Right lobe of liver (tissue), 6 donors: ENCODE results near the gene PLA2G4A. TPM values are rescaled to one million over a fixed set of nuclear protein-coding genes. Genes with fewer than 3 reads are reported as not detected.

Source experiments
- ATAC-seq, 4 donors: fragments of 200-7000 bp; cut with Tn5 transposase; one replicate each; pipeline ENCODE4 v1.9.1; 2020; ENCODE audit warnings: mild to moderate bottlenecking in 4 of 4, moderate library complexity in 4 of 4
- DNase-seq, 3 donors: peaks; one replicate each; pipeline ENCODE4 v3.0.0-alpha.2; 2020
- H3K27ac ChIP-seq, 3 donors: fragments of 200-600 bp; one replicate each; pipeline ENCODE4 v1.8.0; 2022
- H3K27me3 ChIP-seq, 2 donors: fragments of 200-600 bp; one replicate each; pipeline ENCODE4 v1.8.0; 2022
- H3K36me3 ChIP-seq, 4 donors: fragments of 200-600 bp; sonication (generic) in 1 of 4; one replicate each; pipeline versions ENCODE4 v1.5.1 to v1.8.0; 2017 to 2022; ENCODE audit warnings: control low read depth in 1 of 4
- H3K4me1 ChIP-seq, 4 donors: fragments of 200-600 bp; sonication (generic) in 1 of 4; one replicate each; pipeline versions ENCODE4 v1.5.1 to v1.8.0; 2017 to 2022; ENCODE audit warnings: control low read depth in 1 of 4
- H3K4me3 ChIP-seq, 3 donors: fragments of 200-600 bp; one replicate each; pipeline ENCODE4 v1.8.0; 2022
- H3K9me3 ChIP-seq, 4 donors: fragments of 200-600 bp; sonication (generic) in 1 of 4; one replicate each; pipeline versions ENCODE4 v1.5.1 to v1.8.0; 2017 to 2022; ENCODE audit warnings: control low read depth in 1 of 4
- POLR2A ChIP-seq: fragments of 450-650 bp; IDR thresholded peaks from one replicate; pipeline ENCODE4 v1.6.1; 2017; ENCODE audit warnings: antibody characterized with exemption, mild to moderate bottlenecking
- WGBS: methylation state at CpG from one replicate; pipeline ENCODE4 v1.1.6; 2018; ENCODE audit warnings: low coverage, low lambda C conversion rate; ENCODE audit not compliant: insufficient coverage; ENCODE audit errors: missing lambda C conversion rate; 5-methylcytosine and 5-hydroxymethylcytosine counted together
- intact Hi-C, 2 donors: fragments of 100-400 bp; cut with DNase I; formaldehyde crosslinking; loops; one replicate each; pipeline versions ENCODE4 v1.11.2 to v1.14.1; 2022
- total RNA-seq, 6 experiments: library from RNA; depleted of rRNA in 2 of 6; stranded (reverse); fragments of >200 nt in 2 of 6; fragmentation: NEBNext Ultra II Directional in 3 of 6; extraction: Animal tissue kit (Norgen Biotek cat#: 25700) in 3 of 6; gene quantifications; one replicate each; pipeline versions ENCODE4 v1.1.0 to v1.2.4, GENCODE V29; 2016 to 2023
- TF ChIP-seq, protein P1 (sequence below), 4 donors: fragments of 200-600 bp in 3 of 4; fragments of 450-650 bp in 1 of 4; IDR thresholded peaks; one replicate each; pipeline versions ENCODE4 v1.5.1 to v1.8.0; 2016 to 2022; ENCODE audit warnings: antibody characterized with exemption in 4 of 4, mild to moderate bottlenecking in 2 of 4
- donor health status: DM: no; HTN: yes; CAD: no.
- donor health status: DM: no; HTN: no; CAD: no.
- donor health status: DM: no; HTN: no; CAD: no.
- donor health status: DM: no; HTN: yes; CAD: no.
- donor health status: DM: no; HTN: yes; CAD: no.

The PLA2G4A gene
- total RNA-seq, 6 experiments from 2014 or later: 0.12 to 1.7 (median 0.98) TPM

DNA sequence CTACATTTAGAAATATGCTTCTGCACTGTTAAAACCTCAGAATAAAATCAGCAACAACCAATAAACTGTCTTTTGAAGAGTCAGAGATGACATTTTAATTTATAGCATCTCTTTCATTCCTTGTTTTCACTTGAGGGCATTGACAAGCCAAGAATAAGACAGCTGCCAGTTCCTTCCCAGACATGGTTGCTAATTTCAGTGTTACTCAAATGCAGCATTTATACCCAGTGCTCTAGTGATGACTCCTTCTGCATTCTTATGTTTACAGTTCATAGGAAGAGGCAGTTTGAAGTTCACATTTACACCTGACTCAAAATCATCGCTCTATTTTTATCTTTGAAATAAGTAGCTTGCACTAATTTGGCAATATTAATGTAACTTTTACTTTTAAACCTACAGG lies 44.9 kb downstream of the PLA2G4A start:
- no peak for ATAC-seq
- H3K4me1 ChIP-seq: no peaks in the 10 kb centered on the region
- TF ChIP-seq POLR2A: no peak
- TF ChIP-seq, protein P1, sequence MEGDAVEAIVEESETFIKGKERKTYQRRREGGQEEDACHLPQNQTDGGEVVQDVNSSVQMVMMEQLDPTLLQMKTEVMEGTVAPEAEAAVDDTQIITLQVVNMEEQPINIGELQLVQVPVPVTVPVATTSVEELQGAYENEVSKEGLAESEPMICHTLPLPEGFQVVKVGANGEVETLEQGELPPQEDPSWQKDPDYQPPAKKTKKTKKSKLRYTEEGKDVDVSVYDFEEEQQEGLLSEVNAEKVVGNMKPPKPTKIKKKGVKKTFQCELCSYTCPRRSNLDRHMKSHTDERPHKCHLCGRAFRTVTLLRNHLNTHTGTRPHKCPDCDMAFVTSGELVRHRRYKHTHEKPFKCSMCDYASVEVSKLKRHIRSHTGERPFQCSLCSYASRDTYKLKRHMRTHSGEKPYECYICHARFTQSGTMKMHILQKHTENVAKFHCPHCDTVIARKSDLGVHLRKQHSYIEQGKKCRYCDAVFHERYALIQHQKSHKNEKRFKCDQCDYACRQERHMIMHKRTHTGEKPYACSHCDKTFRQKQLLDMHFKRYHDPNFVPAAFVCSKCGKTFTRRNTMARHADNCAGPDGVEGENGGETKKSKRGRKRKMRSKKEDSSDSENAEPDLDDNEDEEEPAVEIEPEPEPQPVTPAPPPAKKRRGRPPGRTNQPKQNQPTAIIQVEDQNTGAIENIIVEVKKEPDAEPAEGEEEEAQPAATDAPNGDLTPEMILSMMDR (IDR thresholded peaks at IDR 0.05): no peak
- no peak overlapping the region for H3K27ac ChIP-seq
- no peaks in the 10 kb centered on the region for H3K27me3 ChIP-seq
- no peaks in the 10 kb centered on the region for H3K9me3 ChIP-seq
- intact Hi-C loops: no loop called here
- 69% methylated on average over 1 of the region's 1 CpG for WGBS
- no peak overlapping the region for H3K4me3 ChIP-seq
- no peaks in the 10 kb centered on the region for H3K36me3 ChIP-seq
- DNase-seq: no peak

DNA sequence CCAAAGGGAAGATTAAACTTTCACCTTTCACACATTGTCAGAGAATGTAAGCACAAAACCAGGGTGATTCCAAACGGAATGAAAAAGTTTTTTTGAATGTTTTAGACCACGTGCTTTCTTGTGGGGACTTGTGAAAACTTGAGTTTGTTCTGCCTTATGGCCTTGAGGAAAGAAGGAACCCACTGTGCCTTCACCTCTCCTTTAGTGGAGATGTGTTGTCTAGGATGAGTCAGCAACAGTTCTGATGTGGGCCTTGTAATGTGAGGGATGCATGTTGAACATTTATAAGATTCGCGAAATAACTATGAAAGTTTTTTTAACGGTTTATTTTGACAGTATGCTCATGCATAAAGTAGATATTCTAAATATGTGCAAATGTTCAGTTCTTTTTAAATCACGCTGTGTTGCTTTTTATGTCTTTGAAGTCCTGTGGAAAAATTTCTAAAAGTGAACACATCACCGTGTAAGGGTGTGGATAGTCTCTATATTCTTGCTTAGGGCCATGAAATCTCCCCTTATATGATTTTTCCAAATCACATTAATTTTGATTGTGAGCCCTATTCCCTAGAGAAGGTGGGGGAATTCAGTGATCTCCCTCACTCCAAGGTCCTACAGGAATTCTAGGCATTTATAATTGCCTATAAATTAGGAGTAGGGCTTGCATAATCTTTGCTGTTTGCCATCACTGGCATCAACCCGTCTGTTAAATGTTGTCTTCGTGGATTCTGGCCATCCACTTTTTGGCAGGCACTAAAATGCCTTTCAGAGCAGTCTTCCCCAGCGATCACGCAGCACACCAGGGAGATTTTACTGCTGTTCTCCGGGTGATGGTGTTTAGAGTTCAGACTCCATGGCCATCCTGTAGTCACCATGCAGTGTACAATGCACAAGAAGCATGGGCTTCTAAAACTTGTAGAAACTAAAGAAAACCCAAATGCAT lies 47.4 kb downstream of the PLA2G4A start:
- H3K27ac ChIP-seq: no peak overlapping the region
- intact Hi-C loops: no loop called here
- no peaks in the 10 kb centered on the region for H3K4me1 ChIP-seq
- no peaks in the 10 kb centered on the region for H3K27me3 ChIP-seq
- H3K4me3 ChIP-seq: no peak overlapping the region
- H3K36me3 ChIP-seq: no peaks in the 10 kb centered on the region
- TF ChIP-seq POLR2A: no peak
- TF ChIP-seq, protein P1 (IDR thresholded peaks at IDR 0.05): no peak
- no peak for DNase-seq
- no peak for ATAC-seq
- H3K9me3 ChIP-seq: no peaks in the 10 kb centered on the region
- 60% methylated on average over 12 of the region's 12 CpGs for WGBS

DNA sequence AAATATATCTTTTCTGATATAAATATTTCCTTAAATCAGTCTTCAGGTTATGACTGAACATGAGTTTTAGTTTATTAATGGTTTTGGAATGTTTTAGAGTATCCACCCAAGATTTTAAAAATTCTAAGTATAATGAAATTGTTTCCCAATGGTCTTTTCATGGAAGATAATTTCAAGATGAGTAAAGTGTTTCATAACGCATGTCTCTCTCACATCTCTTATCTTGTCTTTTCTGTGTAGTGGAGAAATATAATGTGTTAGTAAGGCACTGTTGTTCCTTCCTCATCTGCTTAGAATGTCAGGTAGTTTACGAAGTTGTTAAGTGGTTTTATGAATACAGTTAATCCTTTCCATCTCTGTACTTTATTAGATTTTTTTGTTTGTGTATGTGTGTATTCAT lies 49.6 kb downstream of the PLA2G4A start:
- Histone ChIP-seq H3K9me3 (no peaks in the 10 kb centered on the region), H3K27ac (no peak overlapping the region), H3K36me3 (no peaks in the 10 kb centered on the region), H3K4me1 (no peaks in the 10 kb centered on the region), H3K27me3 (no peaks in the 10 kb centered on the region), H3K4me3 (no peak overlapping the region)
- no peak for DNase-seq
- ATAC-seq: no peak
- intact Hi-C loops: no loop called here
- WGBS: 68% methylated on average over 2 of the region's 2 CpGs
- TF ChIP-seq POLR2A: no peak
- TF ChIP-seq, protein P1 (IDR thresholded peaks at IDR 0.05): no peak

DNA sequence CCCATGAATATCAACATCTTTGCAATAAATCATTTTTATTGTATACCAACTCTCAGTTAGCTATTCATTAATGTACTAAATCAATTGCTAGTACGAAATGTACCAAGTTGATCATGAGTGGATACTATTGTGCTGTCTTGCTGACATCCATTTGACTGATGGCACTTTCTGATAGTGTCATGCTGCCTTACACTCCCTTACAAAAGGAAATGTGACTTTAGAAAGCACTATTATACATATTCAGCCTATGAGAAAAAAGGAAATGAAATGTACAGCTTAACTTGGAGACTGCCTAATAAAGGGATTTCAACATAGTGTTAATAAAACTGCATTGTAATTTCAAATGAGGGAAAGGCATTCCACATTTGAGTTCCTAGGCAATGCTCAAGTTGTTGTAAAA lies 52.2 kb downstream of the PLA2G4A start:
- Histone ChIP-seq H3K4me1 (no peaks in the 10 kb centered on the region), H3K9me3 (no peaks in the 10 kb centered on the region), H3K27me3 (no peaks in the 10 kb centered on the region), H3K27ac (no peak overlapping the region), H3K36me3 (no peaks in the 10 kb centered on the region), H3K4me3 (no peak overlapping the region)
- TF ChIP-seq, protein P1 (IDR thresholded peaks at IDR 0.05): no peak
- TF ChIP-seq POLR2A: no peak
- intact Hi-C loops: no loop called here
- WGBS: 42% methylated on average over 1 of the region's 1 CpG
- DNase-seq (no peak), ATAC-seq (no peak)
